ENCODE results near the gene DNAJC1.

Gene DNAJC1

GRCh38 chr10:22006379-22006884, 2.9 kb upstream of the DNAJC1 start:
- no peak for DNase-seq (ENCODE audit: low read depth)

- DNase-seq (ENCODE audit: low read depth) = no peak
These were observed 2.2 kb upstream of the DNAJC1 start for GRCh38 chr10:22005763-22006162.

- no peak for DNase-seq (ENCODE audit: low read depth)
These were observed 393 bp upstream of the DNAJC1 start for GRCh38 chr10:22003964-22004281.

GRCh38 chr10:22002591-22003176, 846 bp downstream of the DNAJC1 start:
- no peak for DNase-seq (ENCODE audit: low read depth)

- DNase-seq (ENCODE audit: low read depth) = no peak
These were observed 8.0 kb downstream of the DNAJC1 start for GRCh38 chr10:21995557-21995956.

- no peak for DNase-seq (ENCODE audit: low read depth)
These were observed 10.0 kb downstream of the DNAJC1 start for GRCh38 chr10:21993360-21994001.

GRCh38 chr10:21991785-21992184, 11.7 kb downstream of the DNAJC1 start:
- no peak for DNase-seq (ENCODE audit: low read depth)

- no peak for DNase-seq (ENCODE audit: low read depth)
These were observed 13.1 kb downstream of the DNAJC1 start for GRCh38 chr10:21990449-21990848.

- no peak for DNase-seq (ENCODE audit: low read depth)
These were observed 13.9 kb downstream of the DNAJC1 start for GRCh38 chr10:21989453-21990154.

GRCh38 chr10:21985541-21985940, 18.0 kb downstream of the DNAJC1 start:
- DNase-seq (ENCODE audit: low read depth) = no peak

GRCh38 chr10:21981118-21981517, 22.4 kb downstream of the DNAJC1 start:
- no peak for DNase-seq (ENCODE audit: low read depth)

- DNase-seq (ENCODE audit: low read depth) = no peak
These were observed 22.8 kb downstream of the DNAJC1 start for GRCh38 chr10:21980691-21981090.

GRCh38 chr10:21978191-21978862, 25.2 kb downstream of the DNAJC1 start:
- no peak for DNase-seq (ENCODE audit: low read depth)

- DNase-seq (ENCODE audit: low read depth) = no peak
These were observed 26.8 kb downstream of the DNAJC1 start for GRCh38 chr10:21976739-21977138.

GRCh38 chr10:21976280-21976679, 27.2 kb downstream of the DNAJC1 start:
- no peak for DNase-seq (ENCODE audit: low read depth)

GRCh38 chr10:21975378-21975990, 28.0 kb downstream of the DNAJC1 start:
- DNase-seq (ENCODE audit: low read depth) = no peak

GRCh38 chr10:21972584-21972983, 30.9 kb downstream of the DNAJC1 start:
- DNase-seq (ENCODE audit: low read depth) = no peak

GRCh38 chr10:21969326-21970287, 33.9 kb downstream of the DNAJC1 start:
- no peak for DNase-seq (ENCODE audit: low read depth)

- DNase-seq (ENCODE audit: low read depth) = no peak
These were observed 38.4 kb downstream of the DNAJC1 start for GRCh38 chr10:21964983-21965665.

GRCh38 chr10:21962358-21962757, 41.2 kb downstream of the DNAJC1 start:
- no peak for DNase-seq (ENCODE audit: low read depth)

GRCh38 chr10:21961847-21962246, 41.7 kb downstream of the DNAJC1 start:
- DNase-seq (ENCODE audit: low read depth) = no peak

All from stimulated activated CD8-positive, alpha-beta memory T cell treated with anti-CD3 and anti-CD28 coated beads, Interleukin-7, amount 100 ng/mL, for 24 hours (primary cell).